ENCODE data around the gene C1orf50.

The C1orf50 gene

GRCh38 chr1:42731585-42731984 is 35.5 kb upstream of the C1orf50 start:
- DNase-seq (ENCODE audit: low read depth) = no peak
- H3K4me3 ChIP-seq (ENCODE audit: low read length) = no peak overlapping the region
- TF ChIP-seq CTCF (conservative IDR thresholded peaks at IDR 0.05; ENCODE audit: low read depth, low read length) = no peak

GRCh38 chr1:42732126-42732680 is 34.8 kb upstream of the C1orf50 start:
- H3K4me3 ChIP-seq (ENCODE audit: low read length) = no peak overlapping the region
- no peak for TF ChIP-seq CTCF (conservative IDR thresholded peaks at IDR 0.05; ENCODE audit: low read depth, low read length)
- no peak for DNase-seq (ENCODE audit: low read depth)

- DNase-seq (ENCODE audit: low read depth) = no peak
These were observed 33.4 kb upstream of the C1orf50 start for GRCh38 chr1:42733415-42734200.

GRCh38 chr1:42734201-42735035 is 32.6 kb upstream of the C1orf50 start:
- H3K4me3 ChIP-seq (ENCODE audit: low read length) = no peak overlapping the region
- DNase-seq (ENCODE audit: low read depth) = no peak
- TF ChIP-seq CTCF (conservative IDR thresholded peaks at IDR 0.05; ENCODE audit: low read depth, low read length) = no peak

More at GRCh38 chr1:42733415-42734200, 33.4 kb upstream of the C1orf50 start:
- no peak for TF ChIP-seq CTCF (conservative IDR thresholded peaks at IDR 0.05; ENCODE audit: low read depth, low read length)
- H3K4me3 ChIP-seq (ENCODE audit: low read length) = no peak overlapping the region

GRCh38 chr1:42735056-42735455 is 32.0 kb upstream of the C1orf50 start:
- DNase-seq (ENCODE audit: low read depth) = no peak
- no peak overlapping the region for H3K4me3 ChIP-seq (ENCODE audit: low read length)
- TF ChIP-seq CTCF (conservative IDR thresholded peaks at IDR 0.05; ENCODE audit: low read depth, low read length) = no peak

- DNase-seq (ENCODE audit: low read depth) = no peak
- TF ChIP-seq CTCF (conservative IDR thresholded peaks at IDR 0.05; ENCODE audit: low read depth, low read length) = no peak
- H3K4me3 ChIP-seq (ENCODE audit: low read length) = no peak overlapping the region
These were observed 31.5 kb upstream of the C1orf50 start for GRCh38 chr1:42735477-42736105.

Measured in retinal pigment epithelial cell (primary cell).